B cell (primary cell): ENCODE results near the gene ATP1B2. TPM values are rescaled to one million over a fixed set of nuclear protein-coding genes. Genes with fewer than 3 reads are reported as not detected.

Source experiments
- ATAC-seq: fragments of 200-7000 bp; cut with Tn5 transposase; one replicate; pipeline ENCODE4 v1.10.0; 2021; ENCODE audit warnings: low read depth, mild to moderate bottlenecking, moderate number of reproducible peaks, moderate library complexity
- CTCF ChIA-PET: fragments of 350-600 bp; sonication (Branson Sonifier 250); formaldehyde crosslinking; loops from one replicate; lab custom pipeline; 2021; ENCODE audit warnings: antibody characterized with exemption, inconsistent platforms; lab: Charles Lee
- POLR2A ChIA-PET: fragments of 350-600 bp; sonication (Branson Sonifier 250); formaldehyde crosslinking; loops from one replicate; lab custom pipeline; 2021; ENCODE audit warnings: antibody characterized with exemption; lab: Charles Lee
- DNase-seq: peaks from one replicate; pipeline ENCODE4 v3.0.0; 2013
- H2AFZ ChIP-seq: 2 replicates; pipeline ENCODE4 v1.6.1; 2012; ENCODE audit warnings: mild to moderate bottlenecking, low read depth, low read length; ENCODE audit not compliant: insufficient read depth, poor library complexity, severe bottlenecking
- H3K27ac ChIP-seq, 2 donors: 1 replicate in 1 of 2; 2 replicates in 1 of 2; pipeline ENCODE4 v1.5.1; 2012 to 2013; ENCODE audit warnings: low read length in 2 of 2, mild to moderate bottlenecking in 2 of 2, moderate library complexity in 1 of 2
- H3K27me3 ChIP-seq, 4 experiments: fragments of 200-600 bp in 1 of 4; sonication (generic) in 1 of 4; replicated peaks in 1 of 4; 1 replicate in 2 of 4; 2 replicates in 2 of 4; pipeline versions ENCODE4 v1.6.1 to v1.7.0; 2013 to 2016; ENCODE audit warnings: low read length in 3 of 4, mild to moderate bottlenecking in 2 of 4, mixed read lengths in 1 of 4, moderate library complexity in 1 of 4; ENCODE audit not compliant: insufficient read depth in 4 of 4, control insufficient read depth in 3 of 4; ENCODE audit errors: control extremely low read depth in 1 of 4
- H3K36me3 ChIP-seq, 2 experiments: replicated peaks in 1 of 2; 1 replicate in 1 of 2; 2 replicates in 1 of 2; pipeline versions ENCODE4 v1.6.1 to v1.7.1; 2013; ENCODE audit warnings: low read length in 1 of 2; ENCODE audit not compliant: insufficient read depth in 2 of 2, control insufficient read depth in 1 of 2; ENCODE audit errors: control extremely low read depth in 1 of 2, extremely low read depth in 1 of 2
- H3K4me1 ChIP-seq, 2 donors: fragments of 200-600 bp in 1 of 2; sonication (generic) in 1 of 2; 1 replicate in 1 of 2; 2 replicates in 1 of 2; pipeline versions ENCODE4 v1.5.1 to v1.6.1; 2013 to 2017; ENCODE audit warnings: low read length in 2 of 2; ENCODE audit not compliant: control insufficient read depth in 2 of 2, insufficient read depth in 2 of 2
- H3K4me2 ChIP-seq: replicated peaks from 2 replicates; pipeline ENCODE3; 2012; ENCODE audit warnings: mild to moderate bottlenecking, low read depth, low read length; ENCODE audit not compliant: poor library complexity, severe bottlenecking
- H3K4me3 ChIP-seq, 5 experiments: fragments of 200-600 bp in 1 of 5; sonication (generic) in 1 of 5; 1 replicate in 3 of 5; 2 replicates in 2 of 5; pipeline versions ENCODE4 v1.5.1 to v1.7.0; 2011 to 2016; ENCODE audit warnings: low read length in 4 of 5, mild to moderate bottlenecking in 4 of 5, low read depth in 2 of 5, control low read depth in 1 of 5, moderate library complexity in 1 of 5; ENCODE audit not compliant: insufficient read depth in 1 of 5; ENCODE audit errors: control extremely low read depth in 1 of 5, extremely low read depth in 1 of 5
- H3K79me2 ChIP-seq: fragments of 200-600 bp; sonication (generic); one replicate; pipeline ENCODE4 v1.6.0; 2016; ENCODE audit warnings: low read length; ENCODE audit not compliant: control insufficient read depth, insufficient read depth
- H3K9ac ChIP-seq: fragments of 200-600 bp; sonication (generic); 2 replicates; pipeline ENCODE4 v1.6.1; 2017; ENCODE audit warnings: mild to moderate bottlenecking, low read length, moderate library complexity
- H3K9me3 ChIP-seq, 3 donors: one replicate each; pipeline versions ENCODE4 v1.6.1 to v1.7.1; 2013; ENCODE audit warnings: low read length in 2 of 3; ENCODE audit not compliant: control insufficient read depth in 2 of 3, insufficient read depth in 1 of 3; ENCODE audit errors: control extremely low read depth in 1 of 3
- H4K20me1 ChIP-seq: 2 replicates; pipeline ENCODE4 v1.6.0; 2012; ENCODE audit warnings: mild to moderate bottlenecking, low read length; ENCODE audit not compliant: insufficient read depth, control insufficient read depth, poor library complexity, severe bottlenecking
- H3K27ac Mint-ChIP-seq: one replicate; pipeline ENCODE4 v1.8.0; 2021; ENCODE audit warnings: mixed read lengths
- H3K27me3 Mint-ChIP-seq: one replicate; pipeline ENCODE4 v1.8.0; 2021; ENCODE audit warnings: mixed read lengths
- H3K4me1 Mint-ChIP-seq: one replicate; pipeline ENCODE4 v1.8.0; 2021; ENCODE audit warnings: mixed read lengths
- H3K4me3 Mint-ChIP-seq: one replicate; pipeline ENCODE4 v1.8.0; 2021; ENCODE audit warnings: mixed read lengths
- H3K9me3 Mint-ChIP-seq: one replicate; pipeline ENCODE4 v1.8.0; 2022; ENCODE audit warnings: mixed read lengths; ENCODE audit not compliant: insufficient read depth
- EZH2 ChIP-seq: IDR thresholded peaks from 2 replicates; pipeline ENCODE4 v1.6.1; 2012; ENCODE audit warnings: borderline replicate concordance, low read depth, mild to moderate bottlenecking, moderate library complexity, low read length; ENCODE audit not compliant: insufficient read depth, poor library complexity, severe bottlenecking
- WGBS: methylation state at CpG from one replicate; pipeline ENCODE4 v1.1.5; 2013; ENCODE audit warnings: missing lambda C conversion rate; ENCODE audit not compliant: insufficient coverage; 5-methylcytosine and 5-hydroxymethylcytosine counted together
- intact Hi-C: fragments of 100-400 bp; cut with micrococcal nuclease; formaldehyde crosslinking; loops from one replicate; pipeline ENCODE4 v1.10.0; 2022
- polyA plus RNA-seq: library from polyadenylated mRNA; depleted of rRNA; stranded (reverse); fragments of >200 nt; gene quantifications from 2 replicates; pipeline ENCODE4 v1.2.3, GENCODE V29; 2012
- total RNA-seq, 2 donors: library from RNA; stranded (reverse); fragments of 120-200 nt in 1 of 2; gene quantifications; 1 replicate in 1 of 2; 2 replicates in 1 of 2; pipeline versions ENCODE4 v1.2.3 to v1.2.4, GENCODE V29; 2013 to 2022
- TF ChIP-seq, protein P1 (sequence below): fragments of 200-600 bp; IDR thresholded peaks from one replicate; pipeline ENCODE4 v1.8.0; 2022; ENCODE audit warnings: antibody characterized with exemption, mild to moderate bottlenecking

ATP1B2 gene
- total and polyA plus RNA-seq, 2 donors (not counting 1 experiment from before 2014, with no cell fraction given) = 0.39 TPM; not detected in 1

DNA sequence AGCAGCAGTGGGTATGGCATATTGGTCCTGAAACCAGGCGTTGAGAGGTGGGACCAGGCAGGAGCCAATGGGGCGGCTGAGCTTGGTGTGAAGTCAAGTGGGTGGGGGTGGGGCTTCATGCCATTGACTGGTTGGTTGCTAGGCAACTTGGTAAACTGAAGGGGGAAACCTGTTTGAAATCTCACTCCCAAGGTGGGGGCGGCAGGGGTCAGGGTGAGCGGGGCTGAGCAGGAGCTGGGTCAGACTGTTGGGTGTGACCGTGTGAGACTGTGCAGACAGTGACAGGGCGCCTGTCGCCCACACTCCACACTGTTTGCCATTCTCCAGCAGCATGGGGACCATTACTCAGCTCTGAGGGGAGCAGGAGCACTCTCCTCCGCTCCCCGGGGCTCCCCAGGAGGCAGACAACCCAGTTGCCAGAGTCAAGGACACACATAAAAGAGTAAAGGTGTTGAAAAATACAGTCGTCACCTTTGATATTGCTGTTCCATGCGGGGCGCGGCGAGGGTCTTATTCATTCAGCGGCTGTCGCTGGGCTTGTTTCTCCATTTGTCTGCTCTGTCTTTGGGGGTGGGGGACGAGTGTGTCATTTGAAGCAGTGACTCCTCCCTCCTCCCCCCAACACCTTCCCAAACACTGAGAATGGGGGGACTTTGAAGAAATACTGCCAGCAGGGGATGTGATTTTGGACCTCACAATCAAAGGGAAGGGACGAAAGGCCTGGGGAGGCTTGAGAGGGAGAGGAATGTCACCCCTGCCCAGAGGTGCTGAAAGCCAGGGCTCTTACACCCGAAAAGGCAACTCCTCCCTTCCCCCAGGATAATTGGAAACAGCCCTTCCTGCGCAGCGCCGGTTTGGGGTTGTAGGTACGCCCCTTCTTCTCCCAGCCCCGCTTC is 53.1 kb downstream of the ATP1B2 start:
- peaks cover 0 to 61% (median 19%) of the 10 kb centered on the region in 4 experiments for H3K27me3 ChIP-seq
- no peaks in the 10 kb centered on the region for H3K9me3 ChIP-seq
- 56% methylated on average over 11 of the region's 24 CpGs for WGBS
- no peak overlapping the region for H3K27ac ChIP-seq
- intact Hi-C loops = no loop called here
- no peak overlapping the region for H3K9ac ChIP-seq
- no peaks in the 10 kb centered on the region for H3K9me3 Mint-ChIP-seq
- peaks cover 19 to 23% of the 10 kb centered on the region in 2 donors for H3K4me1 ChIP-seq
- ATAC-seq (peak; percentile 28), DNase-seq (peak; percentile 54)
- H4K20me1 ChIP-seq = no peaks in the 10 kb centered on the region
- H3K4me3 ChIP-seq = no peak overlapping the region
- H3K4me1 Mint-ChIP-seq = peaks cover 15% of the 10 kb centered on the region
- H3K4me2 ChIP-seq = peak overlapping the region; percentile 75
- H3K36me3 ChIP-seq = peaks cover 0 to 21% of the 10 kb centered on the region in 2 experiments
- H3K27ac Mint-ChIP-seq = no peak overlapping the region
- no peaks in the 10 kb centered on the region for H3K79me2 ChIP-seq
- no peak overlapping the region for H2AFZ ChIP-seq
- peaks cover 48% of the 10 kb centered on the region for H3K27me3 Mint-ChIP-seq
- ChIA-PET POLR2A (no interaction called here), CTCF (interaction anchor here (1.3 kb wide), 1 partner anchor 16 kb away, joined by 3 read pairs; the partner anchor contains the start of gene TP53)
- peak overlapping the region; percentile 74 for H3K4me3 Mint-ChIP-seq
- TF ChIP-seq, protein P1, sequence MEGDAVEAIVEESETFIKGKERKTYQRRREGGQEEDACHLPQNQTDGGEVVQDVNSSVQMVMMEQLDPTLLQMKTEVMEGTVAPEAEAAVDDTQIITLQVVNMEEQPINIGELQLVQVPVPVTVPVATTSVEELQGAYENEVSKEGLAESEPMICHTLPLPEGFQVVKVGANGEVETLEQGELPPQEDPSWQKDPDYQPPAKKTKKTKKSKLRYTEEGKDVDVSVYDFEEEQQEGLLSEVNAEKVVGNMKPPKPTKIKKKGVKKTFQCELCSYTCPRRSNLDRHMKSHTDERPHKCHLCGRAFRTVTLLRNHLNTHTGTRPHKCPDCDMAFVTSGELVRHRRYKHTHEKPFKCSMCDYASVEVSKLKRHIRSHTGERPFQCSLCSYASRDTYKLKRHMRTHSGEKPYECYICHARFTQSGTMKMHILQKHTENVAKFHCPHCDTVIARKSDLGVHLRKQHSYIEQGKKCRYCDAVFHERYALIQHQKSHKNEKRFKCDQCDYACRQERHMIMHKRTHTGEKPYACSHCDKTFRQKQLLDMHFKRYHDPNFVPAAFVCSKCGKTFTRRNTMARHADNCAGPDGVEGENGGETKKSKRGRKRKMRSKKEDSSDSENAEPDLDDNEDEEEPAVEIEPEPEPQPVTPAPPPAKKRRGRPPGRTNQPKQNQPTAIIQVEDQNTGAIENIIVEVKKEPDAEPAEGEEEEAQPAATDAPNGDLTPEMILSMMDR = no peak
- TF ChIP-seq EZH2 = no peak
